Testis (tissue), 2 donors: ENCODE results near the gene SLC10A6.

Experiments used
- CTCF ChIP-seq, 3 experiments: fragments of 450-650 bp in 2 of 3; fragments of 200-600 bp in 1 of 3; sonication (generic) in 1 of 3; IDR thresholded peaks; one replicate each; pipeline ENCODE4 v1.5.1; 2016 to 2019; ENCODE audit warnings: antibody characterized with exemption in 3 of 3, mild to moderate bottlenecking in 2 of 3, moderate library complexity in 1 of 3
- POLR2A ChIP-seq: fragments of 450-650 bp; IDR thresholded peaks from one replicate; pipeline ENCODE4 v1.6.1; 2017; ENCODE audit warnings: antibody characterized with exemption, mild to moderate bottlenecking, moderate library complexity

GRCh38 chr4:86778175-86778574 is 71.0 kb downstream of the SLC10A6 start:
- no peak for TF ChIP-seq POLR2A
- no peak for TF ChIP-seq CTCF (IDR thresholded peaks at IDR 0.05)
